DMS53 (cell line): ENCODE measurements around the gene ZC3HAV1L.
"Not testable (repeated sequence)": the region's sequence is repeated elsewhere in the genome, so short reads cannot be mapped to it uniquely, and the experiment has no call there.

Source experiments
- DNase-seq: peaks from one replicate; lab custom pipeline; 2025; lab: John Stamatoyannopoulos, UW

ZC3HAV1L gene

DNA sequence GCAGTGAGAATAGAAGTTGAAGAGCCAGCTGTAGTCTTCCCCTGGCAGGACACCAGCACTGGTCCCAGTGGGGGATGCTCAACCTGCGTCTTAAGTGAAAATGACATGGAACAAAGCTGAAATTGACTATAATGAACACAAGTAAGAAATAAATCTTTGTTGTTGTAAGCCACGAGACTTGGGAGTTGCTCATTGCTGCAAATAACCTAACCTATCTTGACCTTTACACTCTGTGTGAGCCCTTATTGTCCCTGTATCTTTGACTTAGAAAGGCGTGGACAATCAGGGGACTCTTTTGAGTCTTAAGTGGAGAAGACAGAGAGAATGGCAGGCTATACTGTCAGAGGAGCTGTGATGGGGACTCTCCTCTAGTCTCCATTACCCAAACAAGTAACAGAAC, 16.9 kb downstream of the ZC3HAV1L start:
- no peak for DNase-seq

DNA sequence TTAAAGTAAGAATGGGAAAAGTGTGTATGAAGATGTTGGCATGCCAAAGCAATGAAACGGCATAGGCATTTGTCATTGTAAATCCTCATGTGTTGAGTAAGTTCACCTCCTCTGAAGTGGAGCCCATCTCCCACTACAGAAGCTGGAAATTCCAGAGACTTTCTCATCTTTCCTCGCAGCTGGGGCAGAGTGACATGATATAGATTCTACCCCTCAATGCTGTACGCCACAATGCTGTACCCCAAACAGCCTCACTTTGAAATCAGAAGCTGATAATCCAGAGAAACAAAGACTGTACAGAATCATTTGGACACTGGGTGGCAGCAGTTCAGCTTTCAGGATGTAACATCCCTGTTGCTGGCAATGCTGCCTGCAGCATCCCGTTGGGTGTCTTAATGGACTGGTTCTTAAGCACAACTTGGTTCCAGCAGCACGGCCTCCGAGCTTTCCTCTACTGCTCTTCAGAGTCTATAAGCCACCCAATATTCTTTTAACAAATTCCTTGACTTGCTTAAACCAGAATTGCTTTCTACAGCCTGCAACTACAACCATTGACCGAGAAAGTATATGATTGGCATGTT, 18.8 kb downstream of the ZC3HAV1L start:
- peak; percentile 90 for DNase-seq

DNA sequence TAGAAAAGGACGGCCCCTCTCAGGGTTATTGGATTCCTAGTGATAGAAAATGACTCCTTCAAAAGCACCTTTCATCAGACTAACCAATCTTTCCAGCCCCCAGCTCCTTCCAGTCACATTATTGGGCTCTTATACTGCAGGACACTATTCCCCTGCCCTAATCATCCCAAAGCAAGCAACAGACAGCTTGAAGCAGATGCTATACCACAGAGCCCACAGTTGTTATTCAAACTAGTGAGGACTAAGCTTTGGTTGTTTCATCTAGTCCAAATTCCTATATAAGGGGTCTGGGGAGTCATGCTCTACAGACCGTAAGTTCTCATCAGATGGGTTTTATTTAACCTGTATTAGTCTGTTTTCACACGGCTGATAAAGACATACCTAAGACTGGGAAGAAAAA, 24.5 kb downstream of the ZC3HAV1L start:
- no peak for DNase-seq

DNA sequence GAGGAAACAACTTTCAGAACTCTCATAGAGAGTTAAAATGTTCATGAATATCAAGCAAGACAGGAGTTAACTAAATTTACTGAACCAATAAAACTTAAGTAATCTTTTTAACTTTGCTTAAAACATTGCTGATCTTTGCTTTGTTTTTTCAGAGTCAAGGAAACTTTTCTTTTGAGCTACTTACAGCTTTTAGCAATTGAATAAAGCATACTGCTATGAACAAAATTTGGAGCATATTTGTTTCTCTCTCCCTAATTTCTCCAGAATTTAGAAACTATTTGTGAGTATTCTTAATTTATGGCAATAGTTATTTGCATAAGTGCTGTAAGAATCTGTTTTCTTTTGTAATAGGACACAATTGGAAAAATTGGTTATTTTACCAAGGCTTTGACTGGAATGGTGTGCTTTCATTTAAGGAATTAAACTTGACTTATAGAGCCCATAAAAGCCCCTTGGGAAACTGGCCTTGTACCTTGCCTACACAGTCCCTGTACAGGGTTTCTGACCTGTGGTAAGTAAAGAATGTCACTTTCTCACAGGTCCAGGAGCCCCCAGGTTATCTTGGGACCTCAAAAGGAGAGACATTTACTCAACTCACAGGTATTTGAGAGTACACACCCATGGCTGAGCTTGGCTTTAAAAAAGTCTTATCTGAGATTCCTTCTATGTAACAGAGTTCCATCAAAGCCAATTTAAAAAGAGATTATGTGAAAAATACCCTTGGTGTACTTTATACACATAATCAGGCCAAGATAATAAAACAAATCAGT, 31.3 kb downstream of the ZC3HAV1L start:
- DNase-seq = peak; percentile 29

DNA sequence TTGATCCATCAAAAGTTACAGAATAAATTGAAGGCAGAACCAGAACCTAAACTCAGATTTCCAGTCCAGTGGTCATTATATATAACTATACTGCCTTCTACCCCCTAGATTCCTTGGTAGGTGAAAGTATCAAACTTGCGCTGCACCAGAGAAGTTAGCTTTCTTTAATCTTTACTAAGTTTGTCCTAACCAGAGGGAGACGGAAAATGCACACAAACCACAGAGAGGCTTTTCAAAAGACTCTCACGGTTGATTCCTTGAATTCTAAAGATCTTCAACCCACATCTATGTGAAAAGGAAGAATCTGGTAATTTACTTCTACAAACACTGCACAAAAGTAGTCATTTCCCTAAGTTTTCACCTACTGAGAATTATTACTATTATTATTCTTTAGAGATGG, 36.4 kb downstream of the ZC3HAV1L start:
- DNase-seq = no peak

DNA sequence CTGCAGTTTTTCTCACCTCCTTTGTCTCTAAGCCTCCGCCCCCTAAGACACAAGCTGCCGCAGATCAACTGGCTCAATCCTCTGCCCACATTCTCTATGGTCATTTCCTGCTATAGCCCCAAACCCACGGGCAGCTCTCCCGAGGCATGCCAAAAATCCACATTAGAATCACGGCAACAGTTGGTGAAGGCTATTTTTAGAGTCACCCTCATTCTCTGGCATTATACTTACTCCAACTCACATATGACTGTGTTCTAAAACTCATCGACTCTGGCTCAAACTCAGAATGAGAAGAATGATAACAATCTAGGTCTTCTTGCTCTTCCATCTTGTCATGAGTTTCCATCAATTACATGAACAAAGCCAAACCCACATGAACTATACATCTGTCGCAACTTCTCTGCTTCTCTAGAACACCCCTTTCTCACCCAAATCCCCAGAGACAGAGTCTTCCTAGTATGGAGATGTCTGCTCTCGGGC, 43.8 kb downstream of the ZC3HAV1L start:
- DNase-seq = no peak

DNA sequence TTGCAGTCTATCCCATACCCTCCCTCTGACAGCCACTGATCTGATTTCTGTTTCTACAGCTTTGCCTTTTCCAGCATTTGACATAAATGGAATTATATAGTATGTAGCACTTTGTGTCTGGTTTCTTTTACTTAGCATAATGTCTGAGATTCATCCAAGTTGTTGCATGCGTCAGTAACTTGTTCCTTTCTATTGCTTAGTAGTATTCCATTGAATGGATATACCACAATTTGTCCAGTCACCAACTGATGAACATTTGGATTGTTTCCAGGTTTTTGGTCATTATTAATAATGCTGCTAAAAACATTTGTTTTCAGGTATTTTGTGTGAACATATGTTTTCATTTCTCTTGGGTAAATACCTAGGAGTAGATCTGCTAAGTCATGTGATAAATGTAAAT, 48.2 kb downstream of the ZC3HAV1L start:
- DNase-seq = no peak

DNA sequence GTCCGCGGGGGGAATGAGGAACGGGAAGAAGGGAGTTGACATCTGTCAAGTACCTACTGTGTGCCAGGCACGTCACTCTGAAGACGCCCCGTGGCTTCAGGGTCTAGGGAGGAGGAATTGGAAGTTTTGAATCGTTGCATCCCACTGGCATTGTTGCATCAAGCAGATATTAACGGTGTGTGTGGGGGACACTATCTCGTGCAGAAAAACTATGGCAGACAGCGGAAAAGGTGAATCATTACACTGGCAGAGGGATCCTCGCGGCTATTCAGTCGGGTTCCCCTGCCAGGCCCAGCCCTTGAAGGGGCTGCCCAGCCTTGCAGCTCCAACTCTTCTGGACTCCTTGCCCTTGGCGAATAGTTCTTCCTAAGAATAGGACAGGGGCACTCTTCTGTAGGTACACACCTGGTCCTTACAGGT, 53.6 kb downstream of the ZC3HAV1L start:
- DNase-seq = peak; percentile 60

DNA sequence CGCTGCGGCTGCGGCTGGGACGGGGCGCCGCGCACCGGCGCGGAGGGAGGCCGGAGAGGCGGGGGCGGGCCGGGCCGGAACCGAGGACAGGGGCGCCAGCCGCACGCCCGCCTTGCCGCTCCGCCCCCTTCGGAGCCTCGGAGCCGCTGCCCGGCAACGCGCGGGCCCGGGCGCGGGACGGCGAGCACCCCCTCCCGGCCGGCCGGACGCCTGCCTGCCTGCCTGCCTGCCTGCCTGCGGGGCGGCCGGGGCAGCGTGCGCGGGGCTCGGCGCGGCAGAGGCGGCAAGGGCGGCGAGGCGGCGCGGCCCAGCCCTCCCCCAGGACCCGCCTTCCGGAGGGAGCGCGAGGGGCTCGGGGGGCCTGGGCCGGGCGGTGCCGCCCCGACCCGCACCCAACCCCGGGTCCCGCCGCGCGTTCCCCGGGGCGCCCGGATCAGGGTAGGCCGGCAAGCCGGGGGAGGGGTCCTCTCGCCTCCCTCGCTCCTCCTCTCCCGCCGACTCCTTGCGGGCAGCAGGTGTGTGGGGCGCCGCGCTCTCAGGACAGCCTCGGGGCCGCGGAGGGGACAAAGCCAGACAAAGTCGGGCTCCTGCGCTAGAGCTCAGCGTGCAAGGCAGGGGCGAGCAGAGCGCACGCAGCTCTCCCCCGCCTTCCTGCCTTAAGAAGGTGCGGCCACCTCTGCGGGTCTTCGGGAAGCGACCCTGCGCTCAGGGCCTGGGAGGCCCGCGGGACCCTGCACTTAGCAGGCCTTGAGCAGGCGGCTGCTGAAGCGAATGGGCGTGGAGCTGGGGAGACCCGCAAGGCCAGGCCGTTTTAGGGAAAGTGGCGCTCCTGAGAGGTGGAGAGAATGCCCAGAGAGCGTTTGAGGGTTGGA, 54.3 kb downstream of the ZC3HAV1L start, which contains the start of gene KIAA1549:
Gene KIAA1549 (minus strand): TSS at position 58 of the 872 bp plus-strand sequence. CDS start 120 bp downstream, outside the sequence.
- peak; percentile 93 for DNase-seq

DNA sequence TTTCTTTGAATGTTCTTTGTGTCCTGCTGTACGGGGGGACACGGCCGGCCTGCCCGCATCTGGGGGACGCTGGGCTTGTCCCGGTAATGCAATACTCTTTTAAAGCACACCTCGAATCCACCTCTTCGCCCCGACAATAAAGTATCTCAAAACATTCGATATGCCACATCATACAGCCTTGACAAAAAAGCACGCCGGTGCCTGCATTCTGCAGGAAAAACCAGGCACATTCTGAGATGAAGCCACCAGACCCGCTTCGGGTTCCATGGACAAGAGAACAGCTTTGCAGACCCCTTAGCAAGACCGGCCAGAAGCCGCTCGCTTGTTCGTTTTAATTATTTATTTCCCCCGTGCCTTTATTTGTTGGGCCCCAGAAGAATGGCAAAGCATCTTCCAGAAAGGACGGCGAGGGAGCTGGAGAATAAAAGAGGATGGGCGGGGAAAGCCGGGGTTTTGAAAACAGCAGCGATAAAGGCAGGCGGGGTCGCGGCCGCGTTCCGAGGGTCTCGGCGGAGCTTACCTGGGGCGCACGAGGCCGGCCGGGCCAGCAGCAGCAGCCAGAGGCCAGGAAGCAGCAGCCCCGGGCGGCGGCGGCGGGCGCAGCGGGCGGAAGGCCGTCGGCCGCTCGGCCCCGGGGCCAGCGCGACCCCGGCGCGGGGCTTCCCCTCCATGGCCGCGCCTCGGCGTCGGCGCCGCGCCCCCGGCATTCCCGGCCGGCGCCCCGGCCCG, 55.1 kb downstream of the ZC3HAV1L start:
- DNase-seq = peak; percentile 64

DNA sequence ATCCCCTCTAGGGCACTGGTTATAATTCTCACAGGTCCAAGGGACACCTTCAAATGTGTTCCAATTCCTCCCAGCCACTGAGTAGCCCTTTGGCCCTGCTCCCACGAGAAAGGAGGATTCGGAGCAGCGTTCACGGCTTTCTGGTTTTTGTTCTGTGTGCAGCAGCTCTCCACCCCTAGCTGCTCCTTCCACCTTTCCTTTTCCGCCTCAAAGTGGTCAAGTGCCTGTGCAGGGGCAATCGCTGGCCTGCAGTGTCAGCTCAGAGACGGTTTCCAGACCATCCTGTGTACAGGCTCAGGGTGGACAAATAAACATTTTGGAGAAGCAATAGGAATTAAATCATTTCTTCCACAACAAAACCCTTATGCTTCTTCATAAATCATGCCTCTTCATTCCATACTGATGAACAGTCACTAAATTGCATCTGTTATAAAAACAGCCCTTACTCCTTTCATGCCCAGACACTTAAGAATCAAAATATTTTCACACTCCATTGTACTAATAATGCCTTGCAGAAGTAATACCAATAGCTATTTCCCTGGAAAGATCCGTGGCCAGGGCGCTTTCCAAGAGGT, 55.8 kb downstream of the ZC3HAV1L start:
- peak; percentile 36 for DNase-seq

DNA sequence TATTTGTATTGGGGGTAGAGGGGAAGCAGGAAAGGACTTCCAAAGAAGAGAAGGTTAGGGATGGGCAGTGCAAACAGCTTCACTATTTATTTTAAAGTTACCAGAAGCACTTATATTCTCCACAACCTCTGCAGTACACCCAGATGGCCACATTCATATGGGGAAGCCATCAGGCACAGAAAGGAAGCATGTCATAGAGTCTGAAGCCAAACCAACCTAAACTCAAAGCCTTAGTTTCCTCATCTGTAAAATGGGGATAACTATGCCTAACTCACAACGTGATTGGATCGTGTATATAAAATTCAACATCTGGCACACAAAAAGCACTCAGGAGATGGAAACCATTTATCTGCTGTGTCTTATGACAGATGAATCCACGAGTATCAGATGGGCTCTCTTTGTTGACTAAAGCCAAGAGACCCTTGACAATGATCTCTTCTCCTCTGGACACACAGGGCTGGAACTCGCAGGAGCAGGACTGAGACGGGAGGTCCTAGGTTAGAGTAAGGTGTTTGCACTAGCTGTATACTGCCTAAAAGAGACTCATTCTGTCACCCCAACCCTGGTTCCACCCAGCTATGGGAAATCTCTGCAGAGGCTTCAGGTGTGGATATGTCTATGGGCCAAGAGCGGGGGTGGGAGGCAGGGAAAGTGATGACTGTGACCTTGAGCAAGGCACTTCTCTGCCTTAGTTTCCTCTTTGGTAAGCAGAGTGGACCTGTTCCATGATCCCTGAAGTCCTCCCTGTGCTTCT, 56.4 kb downstream of the ZC3HAV1L start:
- DNase-seq = peak; percentile 70

DNA sequence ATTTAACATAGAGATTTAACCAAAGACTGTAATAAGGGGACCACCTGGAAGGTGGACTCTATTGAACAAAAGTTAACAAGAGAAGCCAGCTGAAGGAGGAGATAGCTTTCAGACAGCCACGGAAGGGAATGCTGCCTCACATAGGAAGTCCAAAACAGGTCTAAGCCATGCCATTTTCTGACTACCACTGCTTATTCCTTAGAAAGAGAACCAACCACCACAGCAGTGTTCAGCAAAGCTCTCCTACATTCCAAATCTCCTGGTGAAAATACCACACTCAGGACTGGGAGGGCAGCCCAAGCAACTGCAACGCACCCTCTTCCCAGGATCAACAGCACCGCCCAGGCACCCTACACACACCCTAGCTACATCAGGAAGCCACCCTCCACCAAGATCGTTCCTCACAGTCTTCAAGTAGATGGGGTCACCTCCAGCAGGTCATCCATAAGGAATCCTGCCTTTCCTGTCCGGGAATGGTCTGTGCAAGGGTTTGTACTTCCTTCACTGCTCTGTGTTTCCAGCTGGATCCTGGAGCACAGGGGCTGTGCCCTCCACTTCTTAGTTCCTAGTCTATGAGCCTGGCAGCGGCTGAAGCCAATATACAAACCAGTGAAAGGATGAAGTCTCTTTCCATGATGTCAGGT, 57.2 kb downstream of the ZC3HAV1L start:
- no peak for DNase-seq

DNA sequence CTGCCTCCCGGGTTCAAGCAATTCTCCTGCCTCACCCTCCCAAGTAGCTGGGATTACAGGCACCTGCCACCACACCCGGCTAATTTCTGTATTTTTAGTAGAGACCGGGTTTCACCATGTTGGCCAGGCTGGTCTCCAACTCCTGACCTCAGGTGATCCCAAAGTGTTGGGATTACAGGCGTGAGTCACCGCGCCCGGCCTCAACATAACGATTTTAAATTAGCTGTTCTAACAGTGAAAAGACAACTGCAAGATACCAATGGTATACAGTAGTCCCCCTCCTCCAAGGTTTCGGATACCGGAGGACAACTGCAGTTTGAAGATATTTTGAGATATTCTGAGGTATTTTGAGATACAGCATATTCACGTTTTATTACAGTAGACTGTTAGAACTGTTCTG, 59.7 kb downstream of the ZC3HAV1L start:
- not testable (repeated sequence) for DNase-seq
